Endothelial cell of umbilical vein (primary cell): ENCODE results near the gene SOX30.

Source experiments
- EZH2 ChIP-seq: IDR thresholded peaks from 2 replicates; pipeline ENCODE4 v1.6.1; 2012; ENCODE audit warnings: borderline replicate concordance, low read depth, mild to moderate bottlenecking, moderate library complexity, low read length, inconsistent platforms; ENCODE audit not compliant: severe bottlenecking
- FOS ChIP-seq: IDR thresholded peaks from 2 replicates; pipeline ENCODE4 v1.6.1; 2011; ENCODE audit warnings: mild to moderate bottlenecking, low read length, moderate library complexity, borderline replicate concordance; ENCODE audit not compliant: insufficient read depth
- JUN ChIP-seq: IDR thresholded peaks from 2 replicates; pipeline ENCODE4 v1.6.1; 2011; ENCODE audit warnings: borderline replicate concordance, low read depth; ENCODE audit not compliant: insufficient read length, insufficient read depth
- POLR2A ChIP-seq: IDR thresholded peaks from 2 replicates; pipeline ENCODE4 v1.6.1; 2012; ENCODE audit warnings: low read depth, mild to moderate bottlenecking, control low read depth, low read length
- TF ChIP-seq, protein P1 (sequence below), 2 donors: IDR thresholded peaks; 1 replicate in 1 of 2; 2 replicates in 1 of 2; pipeline ENCODE4 v1.5.1; 2011; ENCODE audit warnings: low read length in 2 of 2, mild to moderate bottlenecking in 2 of 2, moderate library complexity in 2 of 2, control low read depth in 1 of 2, inconsistent platforms in 1 of 2, low read depth in 1 of 2; ENCODE audit not compliant: insufficient read depth in 1 of 2; ENCODE audit errors: extremely low read depth in 1 of 2
- TF ChIP-seq, protein P2 (sequence below): IDR thresholded peaks from 2 replicates; pipeline ENCODE4 v1.6.1; 2011; ENCODE audit not compliant: insufficient read depth, insufficient read length

DNA sequence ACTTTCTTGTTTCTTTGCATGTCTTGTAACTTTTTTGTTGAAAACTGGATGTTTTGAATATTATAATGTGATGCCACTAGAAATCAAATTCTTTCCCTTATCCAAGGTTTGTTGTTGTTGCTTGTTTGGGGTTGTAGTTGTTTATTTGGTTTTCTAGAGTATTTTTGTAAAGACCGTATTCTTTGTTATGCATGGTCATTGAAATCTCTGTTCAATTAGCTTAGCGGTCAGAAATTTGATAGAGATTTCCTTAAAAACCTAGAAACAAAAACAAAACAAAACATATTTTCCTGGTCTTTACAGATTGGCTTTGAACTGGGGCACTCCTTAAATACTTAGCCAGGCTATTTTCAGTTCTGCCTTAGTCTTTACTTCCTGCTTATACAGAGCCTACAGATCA, 21.9 kb downstream of the SOX30 start:
- TF ChIP-seq POLR2A (no peak), EZH2 (no peak), JUN (no peak), FOS (no peak)
- TF ChIP-seq, protein P1, sequence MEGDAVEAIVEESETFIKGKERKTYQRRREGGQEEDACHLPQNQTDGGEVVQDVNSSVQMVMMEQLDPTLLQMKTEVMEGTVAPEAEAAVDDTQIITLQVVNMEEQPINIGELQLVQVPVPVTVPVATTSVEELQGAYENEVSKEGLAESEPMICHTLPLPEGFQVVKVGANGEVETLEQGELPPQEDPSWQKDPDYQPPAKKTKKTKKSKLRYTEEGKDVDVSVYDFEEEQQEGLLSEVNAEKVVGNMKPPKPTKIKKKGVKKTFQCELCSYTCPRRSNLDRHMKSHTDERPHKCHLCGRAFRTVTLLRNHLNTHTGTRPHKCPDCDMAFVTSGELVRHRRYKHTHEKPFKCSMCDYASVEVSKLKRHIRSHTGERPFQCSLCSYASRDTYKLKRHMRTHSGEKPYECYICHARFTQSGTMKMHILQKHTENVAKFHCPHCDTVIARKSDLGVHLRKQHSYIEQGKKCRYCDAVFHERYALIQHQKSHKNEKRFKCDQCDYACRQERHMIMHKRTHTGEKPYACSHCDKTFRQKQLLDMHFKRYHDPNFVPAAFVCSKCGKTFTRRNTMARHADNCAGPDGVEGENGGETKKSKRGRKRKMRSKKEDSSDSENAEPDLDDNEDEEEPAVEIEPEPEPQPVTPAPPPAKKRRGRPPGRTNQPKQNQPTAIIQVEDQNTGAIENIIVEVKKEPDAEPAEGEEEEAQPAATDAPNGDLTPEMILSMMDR (IDR thresholded peaks at IDR 0.05; ENCODE audit: extremely low read depth in 1 of 2, insufficient read depth in 1 of 2, low read depth in 1 of 2, low read length in 2 of 2) = no peak
- TF ChIP-seq, protein P2, sequence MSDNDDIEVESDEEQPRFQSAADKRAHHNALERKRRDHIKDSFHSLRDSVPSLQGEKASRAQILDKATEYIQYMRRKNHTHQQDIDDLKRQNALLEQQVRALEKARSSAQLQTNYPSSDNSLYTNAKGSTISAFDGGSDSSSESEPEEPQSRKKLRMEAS = no peak
